Endothelial cell of umbilical vein (primary cell): ENCODE measurements around the gene ITGAE. TPM values are rescaled to one million over a fixed set of nuclear protein-coding genes. Genes with fewer than 3 reads are reported as not detected.

Experiments
- BruUV-seq: library from RNA; stranded (reverse); fragments of 400-500 nt; replicated peaks from 2 replicates; lab custom pipeline; 2021; lab: Mats Ljungman, UMichigan
- CTCF ChIA-PET: fragments of 300-600, 350-600 bp; sonication (Branson Sonifier 250); formaldehyde crosslinking; loops from one replicate; lab custom pipeline; 2021; ENCODE audit warnings: antibody characterized with exemption, inconsistent platforms; lab: Charles Lee
- POLR2A ChIA-PET: fragments of 300-600, 350-600 bp; sonication (Branson Sonifier 250); formaldehyde crosslinking; loops from one replicate; lab custom pipeline; 2021; ENCODE audit warnings: antibody characterized with exemption, inconsistent platforms; lab: Charles Lee
- DNase-seq: peaks from one replicate; pipeline ENCODE4 v3.0.0-alpha.2; 2011; ENCODE audit warnings: low read depth, low spot score
- FAIRE-seq: peaks from 2 replicates; lab custom pipeline; 2011; peaks lifted over from hg19 to GRCh38; lab: Jason Lieb, UNC
- H2AFZ ChIP-seq: 2 replicates; pipeline ENCODE4 v1.6.0; 2012; ENCODE audit warnings: low read depth, low read length, control low read depth, inconsistent platforms
- H3K27ac ChIP-seq: 2 replicates; pipeline ENCODE4 v1.5.1; 2011; ENCODE audit warnings: low read depth, mild to moderate bottlenecking, control low read depth, low read length, moderate library complexity; ENCODE audit not compliant: insufficient read depth
- H3K27me3 ChIP-seq, 2 experiments: 2 replicates each; pipeline versions ENCODE4 v1.6.0 to v1.6.1; 2011; ENCODE audit warnings: low read length in 2 of 2, mixed read lengths in 1 of 2; ENCODE audit not compliant: control insufficient read depth in 2 of 2, insufficient read depth in 2 of 2
- H3K36me3 ChIP-seq, 2 experiments: 2 replicates in 1 of 2; 3 replicates in 1 of 2; pipeline ENCODE4 v1.5.1; 2011; ENCODE audit warnings: low read length in 2 of 2, mild to moderate bottlenecking in 1 of 2, moderate library complexity in 1 of 2; ENCODE audit not compliant: control insufficient read depth in 2 of 2, insufficient read depth in 2 of 2; ENCODE audit errors: extremely low read depth in 1 of 2
- H3K4me1 ChIP-seq: 3 replicates; pipeline ENCODE4 v1.5.1; 2011; ENCODE audit warnings: mild to moderate bottlenecking, low read length; ENCODE audit not compliant: control insufficient read depth, insufficient read depth; ENCODE audit errors: extremely low read depth
- H3K4me2 ChIP-seq: 2 replicates; pipeline ENCODE4 v1.6.1; 2011; ENCODE audit warnings: low read length, control low read depth, mixed read lengths; ENCODE audit not compliant: insufficient read depth
- H3K4me3 ChIP-seq, 3 experiments: fragments of 200-600 bp in 1 of 3; sonication (generic), shearing (Covaris generic) in 1 of 3; replicated peaks in 1 of 3; 2 replicates each; pipeline ENCODE4 v1.5.1; 2011 to 2016; ENCODE audit warnings: control low read depth in 3 of 3, low read length in 3 of 3, mild to moderate bottlenecking in 2 of 3, inconsistent platforms in 1 of 3, low read depth in 1 of 3, moderate library complexity in 1 of 3; ENCODE audit not compliant: insufficient read depth in 1 of 3
- H3K79me2 ChIP-seq: 2 replicates; pipeline ENCODE4 v1.6.0; 2012; ENCODE audit warnings: low read length, inconsistent platforms; ENCODE audit not compliant: control insufficient read depth, insufficient read depth
- H3K9ac ChIP-seq: replicated peaks from 2 replicates; pipeline ENCODE3; 2011; ENCODE audit warnings: low read length, control low read depth; ENCODE audit not compliant: insufficient read depth; ENCODE audit errors: extremely low read depth
- H3K9me1 ChIP-seq: replicated peaks from 3 replicates; pipeline ENCODE4 v1.6.0; 2011; ENCODE audit warnings: mild to moderate bottlenecking, low read length; ENCODE audit not compliant: control insufficient read depth, insufficient read depth; ENCODE audit errors: extremely low read depth
- H3K9me3 ChIP-seq: replicated peaks from 2 replicates; pipeline ENCODE4 v1.5.1; 2012; ENCODE audit warnings: low read length, inconsistent platforms; ENCODE audit not compliant: control insufficient read depth, insufficient read depth
- H4K20me1 ChIP-seq: replicated peaks from 2 replicates; pipeline ENCODE3; 2011; ENCODE audit warnings: mild to moderate bottlenecking, low read length; ENCODE audit not compliant: control insufficient read depth, insufficient read depth; ENCODE audit errors: extremely low read depth
- EZH2 ChIP-seq: IDR thresholded peaks from 2 replicates; pipeline ENCODE4 v1.6.1; 2012; ENCODE audit warnings: borderline replicate concordance, low read depth, mild to moderate bottlenecking, moderate library complexity, low read length, inconsistent platforms; ENCODE audit not compliant: severe bottlenecking
- FOS ChIP-seq: IDR thresholded peaks from 2 replicates; pipeline ENCODE4 v1.6.1; 2011; ENCODE audit warnings: mild to moderate bottlenecking, low read length, moderate library complexity, borderline replicate concordance; ENCODE audit not compliant: insufficient read depth
- GATA2 ChIP-seq: IDR thresholded peaks from 2 replicates; pipeline ENCODE4 v1.7.0; 2011; ENCODE audit warnings: low read depth, mild to moderate bottlenecking, moderate library complexity, mixed read lengths, low read length; ENCODE audit not compliant: insufficient read length, insufficient read depth
- JUN ChIP-seq: IDR thresholded peaks from 2 replicates; pipeline ENCODE4 v1.6.1; 2011; ENCODE audit warnings: borderline replicate concordance, low read depth; ENCODE audit not compliant: insufficient read length, insufficient read depth
- MYC ChIP-seq: IDR thresholded peaks from one replicate; pipeline ENCODE4 v1.6.1; 2011; ENCODE audit warnings: mild to moderate bottlenecking, low read depth, low read length
- dilution Hi-C: fragments of 300-500 bp; cut with MboI; formaldehyde crosslinking; loops from one replicate; pipeline ENCODE4 v1.15.0; 2019; ENCODE audit warnings: low sequenced_read_pairs; ENCODE audit not compliant: extremely low pct_ligation_motif_present
- intact Hi-C: fragments of 100-400 bp; cut with micrococcal nuclease; formaldehyde crosslinking; loops from one replicate; pipeline ENCODE4 v1.10.0; 2022
- polyA plus RNA-seq, 4 experiments: library from polyadenylated mRNA; depleted of rRNA in 3 of 4; stranded (reverse) in 3 of 4; unstranded in 1 of 4; fragments of >200 nt; gene quantifications; 2 replicates each; pipeline versions ENCODE4 v1.2.1 to v1.2.3, GENCODE V29; 2011 to 2012; ENCODE audit warnings: missing spikeins in 1 of 4
- total RNA-seq: library from RNA; stranded (reverse); gene quantifications from 2 replicates; pipeline ENCODE4 v1.2.3, GENCODE V29; 2021
- TF ChIP-seq, protein P1 (sequence below), 2 donors: IDR thresholded peaks; 1 replicate in 1 of 2; 2 replicates in 1 of 2; pipeline ENCODE4 v1.5.1; 2011; ENCODE audit warnings: low read length in 2 of 2, mild to moderate bottlenecking in 2 of 2, moderate library complexity in 2 of 2, control low read depth in 1 of 2, inconsistent platforms in 1 of 2, low read depth in 1 of 2; ENCODE audit not compliant: insufficient read depth in 1 of 2; ENCODE audit errors: extremely low read depth in 1 of 2
- TF ChIP-seq, protein P2 (sequence below): IDR thresholded peaks from 2 replicates; pipeline ENCODE4 v1.6.1; 2011; ENCODE audit not compliant: insufficient read depth, insufficient read length

Gene ITGAE
- total and polyA plus RNA-seq, 2 donors (not counting 3 experiments of a cell fraction or from before 2014, with no cell fraction given), result 29.6 to 71.6 TPM

DNA sequence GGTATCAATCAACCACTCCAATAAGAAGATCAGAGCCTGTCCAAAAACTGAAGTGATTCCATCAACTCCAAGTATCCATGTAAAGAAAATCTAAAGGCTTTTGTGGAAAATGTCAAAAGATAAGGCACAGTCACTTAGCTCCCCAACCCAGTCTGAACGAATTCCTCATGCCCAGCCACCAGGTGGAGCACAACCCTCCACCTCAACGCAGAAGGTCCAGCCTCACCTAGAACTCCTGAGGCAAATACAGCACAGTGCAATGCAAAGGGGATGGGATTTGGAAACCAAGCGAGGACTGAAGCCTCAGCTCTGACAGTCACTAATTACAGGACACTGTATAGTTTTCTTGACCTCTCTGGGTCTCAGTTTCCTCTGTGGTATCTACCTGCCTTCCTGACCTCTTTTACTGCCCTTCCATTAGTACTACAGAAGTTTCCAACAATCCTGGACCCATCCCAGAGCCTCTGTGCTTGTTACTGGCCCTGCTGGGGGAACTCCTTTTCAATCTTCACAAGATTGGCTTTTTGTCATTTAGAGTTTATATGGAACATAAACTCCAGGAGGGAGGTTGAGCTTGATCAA lies 43.0 kb upstream of the ITGAE start:
- CTCF ChIA-PET, result interaction anchor here (0.6 to 5.4 kb wide), 21 partner anchors 13 to 795 kb away, joined by 3 to 63 read pairs (median 4); partner anchors contain the start of genes CAMKK1, HASPIN, ITGAE and P2RX1
- H3K36me3 ChIP-seq, result peaks cover 3 to 14% of the 10 kb centered on the region in 2 experiments
- peak; percentile 40 for DNase-seq
- no peak overlapping the region for H3K9ac ChIP-seq
- TF ChIP-seq FOS (no peak), MYC (no peak), JUN (no peak), EZH2 (no peak), GATA2 (no peak)
- TF ChIP-seq, protein P1, sequence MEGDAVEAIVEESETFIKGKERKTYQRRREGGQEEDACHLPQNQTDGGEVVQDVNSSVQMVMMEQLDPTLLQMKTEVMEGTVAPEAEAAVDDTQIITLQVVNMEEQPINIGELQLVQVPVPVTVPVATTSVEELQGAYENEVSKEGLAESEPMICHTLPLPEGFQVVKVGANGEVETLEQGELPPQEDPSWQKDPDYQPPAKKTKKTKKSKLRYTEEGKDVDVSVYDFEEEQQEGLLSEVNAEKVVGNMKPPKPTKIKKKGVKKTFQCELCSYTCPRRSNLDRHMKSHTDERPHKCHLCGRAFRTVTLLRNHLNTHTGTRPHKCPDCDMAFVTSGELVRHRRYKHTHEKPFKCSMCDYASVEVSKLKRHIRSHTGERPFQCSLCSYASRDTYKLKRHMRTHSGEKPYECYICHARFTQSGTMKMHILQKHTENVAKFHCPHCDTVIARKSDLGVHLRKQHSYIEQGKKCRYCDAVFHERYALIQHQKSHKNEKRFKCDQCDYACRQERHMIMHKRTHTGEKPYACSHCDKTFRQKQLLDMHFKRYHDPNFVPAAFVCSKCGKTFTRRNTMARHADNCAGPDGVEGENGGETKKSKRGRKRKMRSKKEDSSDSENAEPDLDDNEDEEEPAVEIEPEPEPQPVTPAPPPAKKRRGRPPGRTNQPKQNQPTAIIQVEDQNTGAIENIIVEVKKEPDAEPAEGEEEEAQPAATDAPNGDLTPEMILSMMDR (IDR thresholded peaks at IDR 0.05; ENCODE audit: extremely low read depth in 1 of 2, insufficient read depth in 1 of 2, low read depth in 1 of 2, low read length in 2 of 2), result peak; percentile 63 to 66
- TF ChIP-seq, protein P2, sequence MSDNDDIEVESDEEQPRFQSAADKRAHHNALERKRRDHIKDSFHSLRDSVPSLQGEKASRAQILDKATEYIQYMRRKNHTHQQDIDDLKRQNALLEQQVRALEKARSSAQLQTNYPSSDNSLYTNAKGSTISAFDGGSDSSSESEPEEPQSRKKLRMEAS, result no peak
- FAIRE-seq, result peak; percentile 65
- H4K20me1 ChIP-seq, result no peaks in the 10 kb centered on the region
- no peaks in the 10 kb centered on the region for H3K9me1 ChIP-seq
- no peak overlapping the region for H3K4me3 ChIP-seq
- no peaks in the 10 kb centered on the region for H3K27me3 ChIP-seq
- peaks cover 9% of the 10 kb centered on the region for H3K4me1 ChIP-seq
- POLR2A ChIA-PET, result interaction anchor here (1.2 kb wide), 1 partner anchor 14 kb away, joined by 3 read pairs; no protein-coding TSS in a partner anchor
- dilution Hi-C loops (no loop called here), intact Hi-C loops (no loop called here)
- peaks cover 40% of the 10 kb centered on the region for H3K79me2 ChIP-seq
- no peak overlapping the region for H3K4me2 ChIP-seq
- no TSS peak for BruUV-seq
- H2AFZ ChIP-seq, result no peak overlapping the region
- H3K9me3 ChIP-seq, result no peaks in the 10 kb centered on the region
- no peak overlapping the region for H3K27ac ChIP-seq
